CD4-positive, alpha-beta memory T cell (primary cell): ENCODE data around the gene TBC1D19. TPM values are rescaled to one million over a fixed set of nuclear protein-coding genes. Genes with fewer than 3 reads are reported as not detected.

Source experiments
- CTCF ChIA-PET: fragments of 350-600 bp; sonication (Branson Sonifier 250); formaldehyde crosslinking; loops from one replicate; lab custom pipeline; 2021; ENCODE audit warnings: inconsistent platforms; ENCODE audit not compliant: partially characterized antibody; lab: Charles Lee
- POLR2A ChIA-PET: fragments of 350-600 bp; sonication (Branson Sonifier 250); formaldehyde crosslinking; loops from one replicate; lab custom pipeline; 2021; ENCODE audit not compliant: partially characterized antibody; lab: Charles Lee
- DNase-seq, 5 donors: peaks; one replicate each; pipeline versions ENCODE4 v3.0.0 to v3.0.0-alpha.2; 2020 to 2022; ENCODE audit warnings: mixed read lengths in 1 of 5
- H3K27ac ChIP-seq: one replicate; pipeline ENCODE4 v1.7.0; 2013; ENCODE audit warnings: low read depth, low read length
- H3K27me3 ChIP-seq: 2 replicates; pipeline ENCODE4 v1.7.0; 2013; ENCODE audit warnings: mild to moderate bottlenecking, low read length, moderate library complexity; ENCODE audit not compliant: insufficient read depth
- H3K36me3 ChIP-seq: 2 replicates; pipeline ENCODE4 v1.7.0; 2013; ENCODE audit warnings: mild to moderate bottlenecking, low read length, moderate library complexity; ENCODE audit not compliant: insufficient read depth
- H3K4me1 ChIP-seq: 2 replicates; pipeline ENCODE4 v1.7.0; 2013; ENCODE audit warnings: mild to moderate bottlenecking, low read length, moderate library complexity; ENCODE audit not compliant: insufficient read depth
- H3K4me3 ChIP-seq, 2 donors: one replicate each; pipeline ENCODE4 v1.7.0; 2013; ENCODE audit warnings: low read length in 2 of 2, mild to moderate bottlenecking in 1 of 2
- H3K9me3 ChIP-seq, 2 donors: one replicate each; pipeline ENCODE4 v1.7.0; 2013; ENCODE audit warnings: low read length in 2 of 2, control low read depth in 1 of 2; ENCODE audit not compliant: control insufficient read depth in 1 of 2
- H3K27ac Mint-ChIP-seq, 7 donors: one replicate each; pipeline ENCODE4 v1.8.0; 2020 to 2021; ENCODE audit warnings: mixed read lengths in 7 of 7, mild to moderate bottlenecking in 6 of 7, inconsistent platforms in 3 of 7, moderate library complexity in 3 of 7
- H3K27me3 Mint-ChIP-seq, 2 donors: one replicate each; pipeline ENCODE4 v1.8.0; 2020 to 2021; ENCODE audit warnings: mixed read lengths in 2 of 2
- H3K36me3 Mint-ChIP-seq, 2 donors: one replicate each; pipeline ENCODE4 v1.8.0; 2020 to 2021; ENCODE audit warnings: mixed read lengths in 2 of 2, inconsistent platforms in 1 of 2, mild to moderate bottlenecking in 1 of 2
- H3K4me1 Mint-ChIP-seq, 4 donors: one replicate each; pipeline ENCODE4 v1.8.0; 2020 to 2021; ENCODE audit warnings: mixed read lengths in 4 of 4, mild to moderate bottlenecking in 1 of 4
- H3K4me3 Mint-ChIP-seq, 8 donors: one replicate each; pipeline ENCODE4 v1.8.0; 2020 to 2021; ENCODE audit warnings: mixed read lengths in 8 of 8, mild to moderate bottlenecking in 7 of 8, moderate library complexity in 6 of 8, inconsistent platforms in 3 of 8
- H3K9me3 Mint-ChIP-seq, 8 donors: one replicate each; pipeline ENCODE4 v1.8.0; 2020 to 2021; ENCODE audit warnings: mixed read lengths in 8 of 8, mild to moderate bottlenecking in 5 of 8, inconsistent platforms in 3 of 8, moderate library complexity in 1 of 8
- intact Hi-C: fragments of 100-400 bp; cut with micrococcal nuclease; formaldehyde crosslinking; loops from one replicate; pipeline ENCODE4 v1.15.1; 2023
- polyA plus RNA-seq, 2 donors: library from polyadenylated mRNA; unstranded; fragments of 300-500 nt; fragmentation: Illumina TruSeq; gene quantifications; one replicate each; pipeline ENCODE4 v1.2.3, GENCODE V29; 2021
- total RNA-seq, 2 experiments: library from RNA; stranded (reverse); gene quantifications; one replicate each; pipeline ENCODE4 v1.2.3, GENCODE V29; 2021

TBC1D19 gene
- total and polyA plus RNA-seq, 4 experiments from 2014 or later, result 4.3 to 9.5 (median 6.3) TPM

GRCh38 chr4:26566133-26566532, 17.8 kb upstream of the TBC1D19 start:
- peaks cover 17 to 20% of the 10 kb centered on the region in 2 donors for H3K27me3 Mint-ChIP-seq
- CTCF ChIA-PET, result interaction anchor here (1.3 kb wide), 1 partner anchor 441 kb away, joined by 3 read pairs; no protein-coding TSS in a partner anchor

GRCh38 chr4:26568446-26568994, 15.4 kb upstream of the TBC1D19 start:
- H3K36me3 Mint-ChIP-seq, result no peaks in the 10 kb centered on the region
- H3K27ac Mint-ChIP-seq, result no peak overlapping the region
- H3K9me3 Mint-ChIP-seq, result no peaks in the 10 kb centered on the region
- H3K4me3 Mint-ChIP-seq, result no peak overlapping the region
- ChIA-PET CTCF (interaction anchor here (0.6 kb wide), 1 partner anchor 279 kb away, joined by 4 read pairs; no protein-coding TSS in a partner anchor), POLR2A (no interaction called here)
- H3K36me3 ChIP-seq, result no peaks in the 10 kb centered on the region
- no peaks in the 10 kb centered on the region for H3K4me1 ChIP-seq
- no peaks in the 10 kb centered on the region for H3K4me1 Mint-ChIP-seq
- H3K9me3 ChIP-seq, result no peaks in the 10 kb centered on the region
- H3K27ac ChIP-seq, result no peak overlapping the region
- intact Hi-C loops, result no loop called here
- H3K27me3 ChIP-seq, result peaks cover 5% of the 10 kb centered on the region
- peaks cover 10 to 13% of the 10 kb centered on the region in 2 donors for H3K27me3 Mint-ChIP-seq
- no peak for DNase-seq
- no peak overlapping the region for H3K4me3 ChIP-seq

More at GRCh38 chr4:26566133-26566532, 17.8 kb upstream of the TBC1D19 start:
- POLR2A ChIA-PET, result interaction anchor here (0.6 kb wide), 2 partner anchors 14 to 18 kb away, joined by 3 read pairs; no protein-coding TSS in a partner anchor
- intact Hi-C loops, result no loop called here
- Mint-ChIP-seq H3K9me3 (peaks cover 0 to 10% (median 3%) of the 10 kb centered on the region in 8 donors), H3K4me1 (no peaks in the 10 kb centered on the region), H3K36me3 (no peaks in the 10 kb centered on the region), H3K27ac (no peak overlapping the region), H3K4me3 (no peak overlapping the region)
- Histone ChIP-seq H3K36me3 (no peaks in the 10 kb centered on the region), H3K27ac (no peak overlapping the region), H3K27me3 (peaks cover 5% of the 10 kb centered on the region), H3K9me3 (no peaks in the 10 kb centered on the region), H3K4me3 (no peak overlapping the region), H3K4me1 (no peaks in the 10 kb centered on the region)
- no peak for DNase-seq

GRCh38 chr4:26570596-26570995, 13.3 kb upstream of the TBC1D19 start:
- Histone ChIP-seq H3K27ac (no peak overlapping the region), H3K4me3 (no peak overlapping the region), H3K36me3 (no peaks in the 10 kb centered on the region), H3K27me3 (peaks cover 5% of the 10 kb centered on the region), H3K9me3 (no peaks in the 10 kb centered on the region), H3K4me1 (no peaks in the 10 kb centered on the region)
- POLR2A ChIA-PET, result no interaction called here
- no peak for DNase-seq
- intact Hi-C loops, result no loop called here
- H3K27ac Mint-ChIP-seq, result no peak overlapping the region
- no peaks in the 10 kb centered on the region for H3K36me3 Mint-ChIP-seq
- H3K4me1 Mint-ChIP-seq, result no peaks in the 10 kb centered on the region
- H3K4me3 Mint-ChIP-seq, result no peak overlapping the region
- H3K9me3 Mint-ChIP-seq, result no peaks in the 10 kb centered on the region
- CTCF ChIA-PET, result interaction anchor here (0.9 kb wide), 1 partner anchor 30 kb away, joined by 3 read pairs; no protein-coding TSS in a partner anchor
- H3K27me3 Mint-ChIP-seq, result peaks cover 5 to 11% of the 10 kb centered on the region in 2 donors

GRCh38 chr4:26573389-26573794, 10.5 kb upstream of the TBC1D19 start:
- intact Hi-C loops, result no loop called here
- CTCF ChIA-PET, result no interaction called here
- Histone ChIP-seq H3K36me3 (no peaks in the 10 kb centered on the region), H3K27ac (no peak overlapping the region), H3K4me3 (no peak overlapping the region), H3K9me3 (no peaks in the 10 kb centered on the region), H3K27me3 (peaks cover under 1% of the 10 kb centered on the region), H3K4me1 (no peaks in the 10 kb centered on the region)
- H3K4me3 Mint-ChIP-seq, result no peak overlapping the region
- H3K36me3 Mint-ChIP-seq, result no peaks in the 10 kb centered on the region
- peaks cover 17 to 18% of the 10 kb centered on the region in 2 donors for H3K27me3 Mint-ChIP-seq
- H3K27ac Mint-ChIP-seq, result no peak overlapping the region
- no peaks in the 10 kb centered on the region for H3K9me3 Mint-ChIP-seq
- no peaks in the 10 kb centered on the region for H3K4me1 Mint-ChIP-seq
- POLR2A ChIA-PET, result no interaction called here
- DNase-seq, result no peak

GRCh38 chr4:26574563-26574962, 9.3 kb upstream of the TBC1D19 start:
- Histone ChIP-seq H3K9me3 (no peaks in the 10 kb centered on the region), H3K27ac (no peak overlapping the region), H3K27me3 (no peaks in the 10 kb centered on the region), H3K4me3 (no peak overlapping the region), H3K4me1 (no peaks in the 10 kb centered on the region), H3K36me3 (no peaks in the 10 kb centered on the region)
- DNase-seq, result peak in 1 of 5 donors; percentile 38
- no peak overlapping the region for H3K4me3 Mint-ChIP-seq
- POLR2A ChIA-PET, result interaction anchor here (1.3 kb wide), 1 partner anchor 9 kb away, joined by 5 read pairs; the partner anchor contains the start of gene TBC1D19
- peaks cover 0 to under 1% of the 10 kb centered on the region in 2 donors for H3K36me3 Mint-ChIP-seq
- peaks cover 18 to 22% of the 10 kb centered on the region in 2 donors for H3K27me3 Mint-ChIP-seq
- H3K4me1 Mint-ChIP-seq, result no peaks in the 10 kb centered on the region
- H3K27ac Mint-ChIP-seq, result no peak overlapping the region
- CTCF ChIA-PET, result no interaction called here
- intact Hi-C loops, result no loop called here
- H3K9me3 Mint-ChIP-seq, result no peaks in the 10 kb centered on the region

GRCh38 chr4:26576231-26576739, 7.6 kb upstream of the TBC1D19 start:
- ChIA-PET POLR2A (no interaction called here), CTCF (no interaction called here)
- Mint-ChIP-seq H3K4me3 (no peak overlapping the region), H3K9me3 (peaks cover 0 to 2% (median 0%) of the 10 kb centered on the region in 8 donors), H3K27ac (no peak overlapping the region), H3K36me3 (peaks cover 0 to 4% of the 10 kb centered on the region in 2 donors), H3K27me3 (peaks cover 20 to 22% of the 10 kb centered on the region in 2 donors), H3K4me1 (no peaks in the 10 kb centered on the region)
- no peaks in the 10 kb centered on the region for H3K36me3 ChIP-seq
- H3K27ac ChIP-seq, result no peak overlapping the region
- H3K9me3 ChIP-seq, result no peaks in the 10 kb centered on the region
- no peaks in the 10 kb centered on the region for H3K4me1 ChIP-seq
- H3K27me3 ChIP-seq, result no peaks in the 10 kb centered on the region
- DNase-seq, result no peak
- no peak overlapping the region for H3K4me3 ChIP-seq
- intact Hi-C loops, result no loop called here

GRCh38 chr4:26577066-26577465, 6.8 kb upstream of the TBC1D19 start:
- no peak for DNase-seq
- peaks cover 0 to 2% (median 0%) of the 10 kb centered on the region in 8 donors for H3K9me3 Mint-ChIP-seq
- H3K27me3 Mint-ChIP-seq, result peaks cover 20 to 22% of the 10 kb centered on the region in 2 donors
- H3K4me3 Mint-ChIP-seq, result no peak overlapping the region
- peak overlapping the region in 1 of 7 donors; percentile 69 for H3K27ac Mint-ChIP-seq
- H3K4me3 ChIP-seq, result no peak overlapping the region
- peaks cover 0 to 6% of the 10 kb centered on the region in 2 donors for H3K36me3 Mint-ChIP-seq
- no peaks in the 10 kb centered on the region for H3K4me1 ChIP-seq
- no peaks in the 10 kb centered on the region for H3K36me3 ChIP-seq
- no peaks in the 10 kb centered on the region for H3K9me3 ChIP-seq
- ChIA-PET CTCF (no interaction called here), POLR2A (no interaction called here)
- H3K27me3 ChIP-seq, result no peaks in the 10 kb centered on the region
- intact Hi-C loops, result no loop called here
- no peaks in the 10 kb centered on the region for H3K4me1 Mint-ChIP-seq
- no peak overlapping the region for H3K27ac ChIP-seq
